AG04450 (cell line): ENCODE results near the gene JAML. TPM values are rescaled to one million over a fixed set of nuclear protein-coding genes. Genes with fewer than 3 reads are reported as not detected.

ENCODE experiments used
- CTCF ChIA-PET: fragments of 300-600, 350-600 bp; formaldehyde crosslinking; extraction: SDS; loops from one replicate; lab custom pipeline; 2022; ENCODE audit warnings: antibody characterized with exemption, inconsistent platforms; lab: Charles Lee
- POLR2A ChIA-PET: fragments of 350-600 bp; formaldehyde crosslinking; extraction: SDS; loops from one replicate; lab custom pipeline; 2021; ENCODE audit warnings: antibody characterized with exemption, inconsistent platforms; lab: Yijun Ruan, JAX
- DNase-seq: peaks from one replicate; pipeline ENCODE4 v3.0.0-alpha.2; 2011; ENCODE audit warnings: low read depth, low spot score
- H3K27ac ChIP-seq: one replicate; pipeline ENCODE4 v1.5.1; 2012; ENCODE audit warnings: low read depth, low read length, control low read depth
- H3K27me3 ChIP-seq: one replicate; pipeline ENCODE4 v1.6.0; 2012; ENCODE audit warnings: low read length; ENCODE audit not compliant: control insufficient read depth, insufficient read depth
- H3K4me3 ChIP-seq: 2 replicates; pipeline ENCODE4 v1.5.1; 2011; ENCODE audit warnings: mild to moderate bottlenecking, low read depth, low read length, control low read depth
- H3K9me3 ChIP-seq: 2 replicates; pipeline ENCODE4 v1.5.1; 2012; ENCODE audit warnings: low read length; ENCODE audit not compliant: control insufficient read depth, insufficient read depth
- polyA plus RNA-seq: library from polyadenylated mRNA; depleted of rRNA; stranded (reverse); fragments of >200 nt; gene quantifications from 2 replicates; pipeline ENCODE4 v1.2.3, GENCODE V29; 2011
- TF ChIP-seq, protein P1 (sequence below): IDR thresholded peaks from 2 replicates; pipeline ENCODE4 v1.5.1; 2011; ENCODE audit warnings: low read depth, low read length, control low read depth, inconsistent platforms

The JAML gene
- polyA plus RNA-seq, 1 experiment = not detected

DNA sequence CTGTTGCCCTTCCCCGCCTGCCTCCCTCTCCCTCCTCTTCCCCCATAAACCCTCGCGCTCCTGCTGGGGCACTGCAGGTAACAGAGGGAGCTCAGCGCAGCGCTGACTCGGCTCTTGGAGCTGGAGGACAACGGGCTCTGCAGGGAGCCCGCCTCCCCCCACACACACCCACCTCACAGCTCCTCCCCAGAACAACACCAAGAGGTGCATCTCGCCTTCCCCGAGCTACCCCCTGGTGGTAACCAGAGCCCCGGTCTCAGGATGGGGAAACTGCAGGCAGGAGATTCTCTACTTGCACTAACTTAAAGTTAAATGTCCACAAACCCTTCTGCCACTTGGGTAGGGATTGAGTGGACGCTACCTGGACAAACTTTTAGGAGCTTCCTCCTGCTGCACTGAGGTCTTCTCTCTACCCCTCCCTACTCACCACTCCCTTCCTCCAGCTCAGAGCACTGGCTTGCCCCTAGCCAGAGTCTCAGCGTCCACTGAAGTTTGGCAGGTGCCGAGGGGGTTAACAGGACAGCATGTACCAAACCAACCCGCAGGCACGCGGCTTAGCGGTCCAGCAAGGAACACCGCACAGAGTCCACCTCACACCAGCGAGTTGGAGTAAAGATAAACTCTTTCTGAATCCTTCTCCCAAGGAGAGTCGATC lies 68.2 kb downstream of the JAML start:
- H3K27ac ChIP-seq = no peak overlapping the region
- CTCF ChIA-PET = interaction anchor here (2.6 kb wide), 1 partner anchor 15 kb away, joined by 18 read pairs; no protein-coding TSS in a partner anchor
- peaks cover 74% of the 10 kb centered on the region for H3K27me3 ChIP-seq
- no peak overlapping the region for H3K4me3 ChIP-seq
- POLR2A ChIA-PET = no interaction called here
- no peaks in the 10 kb centered on the region for H3K9me3 ChIP-seq
- TF ChIP-seq, protein P1, sequence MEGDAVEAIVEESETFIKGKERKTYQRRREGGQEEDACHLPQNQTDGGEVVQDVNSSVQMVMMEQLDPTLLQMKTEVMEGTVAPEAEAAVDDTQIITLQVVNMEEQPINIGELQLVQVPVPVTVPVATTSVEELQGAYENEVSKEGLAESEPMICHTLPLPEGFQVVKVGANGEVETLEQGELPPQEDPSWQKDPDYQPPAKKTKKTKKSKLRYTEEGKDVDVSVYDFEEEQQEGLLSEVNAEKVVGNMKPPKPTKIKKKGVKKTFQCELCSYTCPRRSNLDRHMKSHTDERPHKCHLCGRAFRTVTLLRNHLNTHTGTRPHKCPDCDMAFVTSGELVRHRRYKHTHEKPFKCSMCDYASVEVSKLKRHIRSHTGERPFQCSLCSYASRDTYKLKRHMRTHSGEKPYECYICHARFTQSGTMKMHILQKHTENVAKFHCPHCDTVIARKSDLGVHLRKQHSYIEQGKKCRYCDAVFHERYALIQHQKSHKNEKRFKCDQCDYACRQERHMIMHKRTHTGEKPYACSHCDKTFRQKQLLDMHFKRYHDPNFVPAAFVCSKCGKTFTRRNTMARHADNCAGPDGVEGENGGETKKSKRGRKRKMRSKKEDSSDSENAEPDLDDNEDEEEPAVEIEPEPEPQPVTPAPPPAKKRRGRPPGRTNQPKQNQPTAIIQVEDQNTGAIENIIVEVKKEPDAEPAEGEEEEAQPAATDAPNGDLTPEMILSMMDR = no peak
- no peak for DNase-seq

DNA sequence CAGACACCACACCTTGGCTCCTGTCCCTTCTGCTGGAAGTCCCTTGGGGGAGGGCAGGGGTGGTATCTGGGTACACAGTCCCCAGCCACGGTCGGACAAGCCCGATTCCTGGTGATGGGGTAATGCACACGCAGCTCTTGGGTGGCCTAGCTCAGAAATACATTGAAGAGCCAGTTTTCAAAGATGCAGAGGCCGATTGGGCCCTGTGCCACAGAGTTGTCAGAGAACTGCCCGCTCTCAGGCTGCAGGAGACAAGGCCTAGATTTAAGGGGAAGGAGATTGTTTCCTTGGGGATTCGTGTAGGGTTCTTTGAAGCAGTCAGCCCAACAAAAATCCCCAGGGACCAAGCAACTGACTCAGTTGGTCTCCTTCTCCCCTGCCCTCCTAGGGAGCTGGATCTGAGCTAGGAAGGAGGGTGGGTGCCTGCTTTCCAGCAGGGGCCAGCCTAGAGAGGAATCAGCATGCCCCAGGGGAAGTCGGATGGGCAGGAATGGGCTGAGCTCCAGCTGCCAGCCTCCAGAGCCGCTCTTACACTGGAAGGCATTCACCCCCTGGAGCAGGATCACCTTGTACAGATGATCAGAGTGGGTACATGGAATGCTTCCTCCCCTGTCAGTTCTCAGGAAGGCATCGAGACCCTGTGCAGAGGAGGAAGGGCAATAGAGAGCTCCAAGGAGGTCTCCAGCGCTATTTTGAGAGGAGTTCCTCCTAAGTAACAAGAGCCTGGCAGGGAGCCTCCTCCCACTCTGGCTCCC lies 68.9 kb downstream of the JAML start:
- no peak for DNase-seq
- Histone ChIP-seq H3K4me3 (no peak overlapping the region), H3K27me3 (peaks cover 80% of the 10 kb centered on the region), H3K9me3 (no peaks in the 10 kb centered on the region), H3K27ac (no peak overlapping the region)
- TF ChIP-seq, protein P1 = no peak
- POLR2A ChIA-PET = no interaction called here
- CTCF ChIA-PET = interaction anchor here (2.6 kb wide), 1 partner anchor 15 kb away, joined by 18 read pairs; no protein-coding TSS in a partner anchor

DNA sequence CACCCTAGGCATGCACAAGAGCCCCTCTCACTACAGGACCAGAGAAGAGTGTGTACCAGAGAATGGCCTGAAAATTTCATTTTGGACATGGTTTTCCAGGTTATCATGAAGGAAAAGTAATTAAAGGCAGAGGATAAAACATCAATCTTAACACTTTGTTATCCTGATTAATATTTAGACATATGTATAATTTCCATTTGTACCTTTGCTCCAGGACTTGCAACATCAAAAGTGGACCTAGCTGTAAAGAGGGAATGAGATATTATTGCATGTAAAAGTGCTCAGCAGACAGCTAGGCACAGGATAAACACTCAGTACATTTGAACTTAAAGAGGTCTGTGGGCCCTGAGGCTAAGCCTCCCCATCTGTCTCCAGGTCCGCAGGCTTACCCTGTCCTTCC lies 70.2 kb downstream of the JAML start:
- H3K27me3 ChIP-seq = peaks cover 88% of the 10 kb centered on the region
- H3K4me3 ChIP-seq = no peak overlapping the region
- H3K27ac ChIP-seq = no peak overlapping the region
- H3K9me3 ChIP-seq = no peaks in the 10 kb centered on the region
- CTCF ChIA-PET = interaction anchor here (2.6 kb wide), 1 partner anchor 17 kb away, joined by 18 read pairs; no protein-coding TSS in a partner anchor
- TF ChIP-seq, protein P1 = no peak
- POLR2A ChIA-PET = no interaction called here
- no peak for DNase-seq

DNA sequence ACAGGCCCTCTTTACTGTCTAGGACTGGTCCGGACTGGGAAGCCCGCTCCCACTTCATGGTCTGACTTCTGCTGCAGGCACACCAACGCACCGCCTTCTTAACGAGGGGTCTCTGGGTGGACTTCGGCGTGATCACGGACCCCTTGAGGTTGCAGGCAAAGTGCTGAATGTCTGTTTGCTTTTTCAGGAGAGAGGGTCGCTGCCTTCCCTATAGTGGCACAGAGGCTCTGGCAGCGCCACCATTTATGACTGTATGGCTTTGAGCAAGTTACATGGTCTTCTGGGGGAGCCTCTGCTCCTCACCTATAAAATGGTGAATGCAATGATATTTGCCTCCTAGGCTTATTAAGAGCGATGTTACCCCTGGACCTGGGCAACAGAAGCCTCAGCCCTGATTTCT lies 70.8 kb downstream of the JAML start:
- H3K4me3 ChIP-seq = no peak overlapping the region
- DNase-seq = no peak
- H3K27ac ChIP-seq = no peak overlapping the region
- ChIA-PET CTCF (no interaction called here), POLR2A (no interaction called here)
- no peaks in the 10 kb centered on the region for H3K9me3 ChIP-seq
- TF ChIP-seq, protein P1 = no peak
- H3K27me3 ChIP-seq = peaks cover 87% of the 10 kb centered on the region

DNA sequence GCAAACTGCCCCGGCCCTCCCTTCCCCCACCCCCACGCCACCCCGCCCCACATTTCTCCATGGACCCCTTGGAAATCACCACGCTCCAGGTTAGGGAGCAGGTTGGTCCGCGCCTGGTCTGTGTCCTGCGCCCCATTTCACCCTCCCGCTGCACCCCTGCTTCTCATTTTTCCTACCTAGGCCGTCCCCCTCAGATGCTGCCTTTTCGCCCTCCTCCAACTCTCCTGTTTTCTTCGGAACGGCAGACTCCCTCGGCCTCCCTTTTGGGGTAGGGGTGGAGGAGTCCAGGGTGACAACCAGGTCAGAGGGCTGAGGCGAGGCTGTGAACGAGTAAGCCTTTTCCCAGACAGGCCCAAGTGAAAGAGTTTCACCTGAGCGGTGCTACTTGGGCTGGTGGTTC lies 71.3 kb downstream of the JAML start:
- POLR2A ChIA-PET = no interaction called here
- peaks cover 82% of the 10 kb centered on the region for H3K27me3 ChIP-seq
- H3K4me3 ChIP-seq = no peak overlapping the region
- H3K9me3 ChIP-seq = no peaks in the 10 kb centered on the region
- H3K27ac ChIP-seq = no peak overlapping the region
- CTCF ChIA-PET = interaction anchor here (1.0 to 1.5 kb wide), 2 partner anchors 18 to 45 kb away, joined by 3 to 6 read pairs; no protein-coding TSS in a partner anchor
- TF ChIP-seq, protein P1 = no peak
- DNase-seq = no peak
